ENCODE data around the gene POLR1G. TPM values are rescaled to one million over a fixed set of nuclear protein-coding genes. Genes with fewer than 3 reads are reported as not detected.

The POLR1G gene
- 30.5 TPM for total RNA-seq (2021; ENCODE audit: unreplicated experiment)
- 9.4 and 11.6 TPM in 2 replicates for polyA plus RNA-seq (2012)
- percentile 80 among the genes with signal in this experiment for Bru-seq, nascent RNA
- percentile 79 among the genes with signal in this experiment for BruChase-seq, experiment 1, labeled RNA remaining after a 6-hour chase
- BruChase-seq, experiment 2, labeled RNA remaining after a 2-hour chase, result percentile 94 among the genes with signal in this experiment
- long read RNA-seq, transcript CD3EAP-204 (2 exons, 1,061 nt), result minor isoform, 14 of 64 reads
- long read RNA-seq, transcript CD3EAP-201 (3 exons, 3,286 nt), result major isoform, 23 of 64 reads
- long read RNA-seq, partial matches to known transcripts, result 0 of 64 reads
- long read RNA-seq, other reads (novel, unspliced or antisense), result 25 of 64 reads

DNA sequence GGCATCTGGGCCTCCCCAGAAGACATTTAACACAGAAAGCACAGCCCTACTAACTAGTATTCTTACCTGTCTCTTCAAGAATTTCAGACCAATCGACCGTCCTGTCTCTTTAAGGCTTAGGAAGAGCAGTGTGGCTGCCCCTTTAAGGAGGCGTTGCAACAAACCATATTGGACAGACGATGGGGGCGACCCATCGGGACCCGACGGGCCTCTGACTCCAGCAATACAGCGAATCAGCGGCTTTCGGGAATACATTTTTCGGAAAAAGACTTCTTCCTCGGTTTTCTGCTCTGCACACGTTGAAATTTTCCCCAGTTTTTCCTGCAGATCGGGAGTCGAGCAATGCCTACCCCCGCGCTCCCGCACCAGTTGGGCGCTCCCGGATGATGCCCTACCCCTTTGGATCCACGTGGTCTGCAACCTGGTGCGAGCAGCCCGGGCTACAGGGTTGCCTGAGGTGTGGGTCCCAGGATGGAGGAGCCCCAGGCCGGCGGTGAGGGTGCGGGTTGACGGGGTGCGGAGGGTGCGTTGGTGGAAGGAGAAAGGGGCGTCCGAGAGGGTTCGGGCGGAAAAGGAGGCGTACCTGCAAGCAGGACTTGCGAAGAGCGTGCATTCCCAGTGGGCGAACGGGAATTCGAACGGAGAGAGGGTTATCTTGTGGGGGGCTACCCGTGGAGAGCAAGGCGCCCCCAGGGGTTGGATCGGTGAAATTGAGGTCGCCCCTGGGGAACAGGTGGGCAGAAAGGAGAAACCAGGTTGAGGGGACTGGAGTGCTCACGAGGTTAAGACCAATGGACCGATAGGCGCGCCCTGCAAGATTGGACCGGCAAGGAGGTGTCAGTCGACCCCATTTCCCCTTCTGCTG, at the start of gene POLR1G:
TSS of gene POLR1G (plus strand) at position 419 of the 865 bp plus-strand sequence. CDS start at position 472, 53 bp downstream.
- Histone ChIP-seq H3K9me2 (ENCODE audit: insufficient read depth) (no peaks in the 10 kb centered on the region), H3K36me3 (ENCODE audit: control insufficient read depth in 1 of 2, insufficient read depth in 2 of 2, low read length in 2 of 2) (peaks cover 0 to 16% of the 10 kb centered on the region in 2 experiments; a peak in 1 of 4 replicates), H2AFZ (ENCODE audit: low read depth, low read length, poor library complexity, severe bottlenecking) (peak within 1 kb of the TSS; percentile 24), H3K4me2 (ENCODE audit: low read length) (peak within 1 kb of the TSS; percentile 78), H4K20me1 (ENCODE audit: insufficient read depth) (no peaks in the 10 kb centered on the region), H3K4me1 (ENCODE audit: control insufficient read depth in 1 of 2, insufficient read depth in 2 of 2, low read length in 2 of 2) (peaks cover 17 to 50% of the 10 kb centered on the region in 2 experiments), H3K9ac (ENCODE audit: low read length) (peak within 1 kb of the TSS; percentile 79), H3K4me3 (replicated peaks in 1 of 2; ENCODE audit: low read depth in 1 of 2, low read length in 2 of 2) (peak within 1 kb of the TSS; percentile 83 to 99), H3K9me3 (ENCODE audit: control insufficient read depth in 1 of 2, insufficient read depth in 1 of 2, low read depth in 1 of 2, low read length in 2 of 2) (no peaks in the 10 kb centered on the region), H3K79me2 (ENCODE audit: insufficient read depth, low read length) (peaks cover 63% of the 10 kb centered on the region), H3K27ac (ENCODE audit: low read depth, low read length) (peak within 1 kb of the TSS; percentile 87), H3K27me3 (ENCODE audit: insufficient read depth, low read length) (no peaks in the 10 kb centered on the region)
- TSS peak; percentile 35 for BruUV-seq (replicated peaks)
- ATAC-seq (peak; percentile 46), DNase-seq (ENCODE audit: low read depth, low spot score) (peak; percentile 79)
- ChIA-PET POLR2A (interaction anchor here (0.6 to 1.0 kb wide), 3 partner anchors 10 to 72 kb away, joined by 4 to 10 read pairs (median 5); no protein-coding TSS in a partner anchor), CTCF (interaction anchor here (1.0 kb wide), 1 partner anchor 73 kb away, joined by 4 read pairs; no protein-coding TSS in a partner anchor), RAD21 (ENCODE audit: low non-redundant PET in 1 of 2, low total read pairs in 2 of 2, uncharacterized antibody in 2 of 2, unreplicated experiment in 2 of 2) (interaction anchor here in 1 of 2 experiments (1.0 kb wide), 1 partner anchor 72 kb away, joined by 4 read pairs; no protein-coding TSS in a partner anchor)
- intact Hi-C loops (cut with micrococcal nuclease), result loop anchor here (1.0 kb wide), 1 partner anchor 17 kb away; the partner anchor contains the start of gene ERCC1
- no peak for TF ChIP-seq ELF1 (IDR thresholded peaks at IDR 0.05; ENCODE audit: borderline replicate concordance, low read depth)
- no peak for TF ChIP-seq ZBTB33 (IDR thresholded peaks at IDR 0.05; ENCODE audit: extremely low read depth, insufficient replicate concordance, low read length)
- peak; percentile 98 for TF ChIP-seq SIN3A (IDR thresholded peaks at IDR 0.05; ENCODE audit: low read depth)
- peak; percentile 73 for TF ChIP-seq POLR2AphosphoS5 (IDR thresholded peaks at IDR 0.05; ENCODE audit: low read depth, low read length)
- TF ChIP-seq TCF7L2 (IDR thresholded peaks at IDR 0.05; ENCODE audit: borderline replicate concordance, extremely low read depth, insufficient read depth, insufficient read length), result peak; percentile 47
- TF ChIP-seq ATF3 (IDR thresholded peaks at IDR 0.05), result no peak
- TF ChIP-seq CBX3 (IDR thresholded peaks at IDR 0.05; ENCODE audit: low read depth), result 0 out of 2 replicates have a peak, but pooled peaks have one; percentile 55
- no peak for TF ChIP-seq FOSL1 (IDR thresholded peaks at IDR 0.05; ENCODE audit: low read depth)
- TF ChIP-seq, protein P1, sequence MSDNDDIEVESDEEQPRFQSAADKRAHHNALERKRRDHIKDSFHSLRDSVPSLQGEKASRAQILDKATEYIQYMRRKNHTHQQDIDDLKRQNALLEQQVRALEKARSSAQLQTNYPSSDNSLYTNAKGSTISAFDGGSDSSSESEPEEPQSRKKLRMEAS (IDR thresholded peaks at IDR 0.05), result peak; percentile 99
- TF ChIP-seq EGR1 (IDR thresholded peaks at IDR 0.05; ENCODE audit: low read depth), result no peak
- peak; percentile 58; the same call in 1 of the 2 replicates for TF ChIP-seq SRF (IDR thresholded peaks at IDR 0.05; ENCODE audit: low read depth)
- TF ChIP-seq POLR2A (IDR thresholded peaks at IDR 0.05; ENCODE audit: borderline replicate concordance, extremely low read depth, insufficient read depth, insufficient read length), result peak; percentile 66
- TF ChIP-seq JUND (IDR thresholded peaks at IDR 0.05), result peak; percentile 91
- TF ChIP-seq REST (IDR thresholded peaks at IDR 0.05; ENCODE audit: low read depth), result no peak
- TF ChIP-seq CTCF (IDR thresholded peaks at IDR 0.05 in 2 of 3, conservative IDR thresholded peaks at IDR 0.05 in 1 of 3; ENCODE audit: borderline replicate concordance in 1 of 3, insufficient read depth in 1 of 3, low read depth in 2 of 3, low read length in 2 of 3), result no peak

Measured in HCT116 (cell line).